SU-DHL-6 (cell line): Measurements from ENCODE around the gene OR10A5.

Source experiments
- EZH2phosphoT487 ChIP-seq: fragments of 200-600 bp; sonication (generic), shearing (Covaris generic); conservative IDR thresholded peaks from 2 replicates; pipeline ENCODE4 v1.6.1; 2018; ENCODE audit warnings: mild to moderate bottlenecking, antibody characterized with exemption, low read length, moderate library complexity, mixed read lengths
- TF ChIP-seq, protein P1 (sequence below): fragments of 200-600 bp; sonication (generic); IDR thresholded peaks from one replicate; pipeline ENCODE4 v1.5.1; 2017; ENCODE audit warnings: antibody characterized with exemption, mild to moderate bottlenecking, low read length, moderate library complexity; ENCODE audit not compliant: insufficient read depth, poor library complexity, severe bottlenecking

DNA sequence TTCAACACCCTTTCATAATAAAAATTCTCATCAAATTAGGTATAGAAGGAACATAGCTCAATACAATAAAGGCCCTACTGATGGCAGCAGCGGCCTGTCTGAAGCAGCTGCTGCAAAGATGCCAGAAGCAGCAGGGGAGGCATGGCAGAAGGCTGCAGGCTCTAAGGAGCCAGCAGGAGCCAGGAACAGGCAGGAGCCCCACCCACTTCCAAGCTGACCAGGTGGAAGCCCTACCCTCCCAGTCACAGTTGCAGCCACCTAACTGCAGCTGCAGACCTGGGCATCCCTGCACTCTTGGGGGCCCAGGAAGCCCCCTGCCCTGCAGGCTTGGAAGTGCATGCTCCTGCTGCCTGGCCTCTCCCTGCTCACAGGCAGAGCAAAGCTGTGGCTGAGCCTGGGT is 27.8 kb upstream of the OR10A5 start:
- TF ChIP-seq, protein P1, sequence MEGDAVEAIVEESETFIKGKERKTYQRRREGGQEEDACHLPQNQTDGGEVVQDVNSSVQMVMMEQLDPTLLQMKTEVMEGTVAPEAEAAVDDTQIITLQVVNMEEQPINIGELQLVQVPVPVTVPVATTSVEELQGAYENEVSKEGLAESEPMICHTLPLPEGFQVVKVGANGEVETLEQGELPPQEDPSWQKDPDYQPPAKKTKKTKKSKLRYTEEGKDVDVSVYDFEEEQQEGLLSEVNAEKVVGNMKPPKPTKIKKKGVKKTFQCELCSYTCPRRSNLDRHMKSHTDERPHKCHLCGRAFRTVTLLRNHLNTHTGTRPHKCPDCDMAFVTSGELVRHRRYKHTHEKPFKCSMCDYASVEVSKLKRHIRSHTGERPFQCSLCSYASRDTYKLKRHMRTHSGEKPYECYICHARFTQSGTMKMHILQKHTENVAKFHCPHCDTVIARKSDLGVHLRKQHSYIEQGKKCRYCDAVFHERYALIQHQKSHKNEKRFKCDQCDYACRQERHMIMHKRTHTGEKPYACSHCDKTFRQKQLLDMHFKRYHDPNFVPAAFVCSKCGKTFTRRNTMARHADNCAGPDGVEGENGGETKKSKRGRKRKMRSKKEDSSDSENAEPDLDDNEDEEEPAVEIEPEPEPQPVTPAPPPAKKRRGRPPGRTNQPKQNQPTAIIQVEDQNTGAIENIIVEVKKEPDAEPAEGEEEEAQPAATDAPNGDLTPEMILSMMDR: no peak
- TF ChIP-seq EZH2phosphoT487: no peak
